ENCODE results near the gene CD55. TPM values are rescaled to one million over a fixed set of nuclear protein-coding genes. Genes with fewer than 3 reads are reported as not detected.

Gene CD55
- polyA plus RNA-seq, 1 donor from 2014 or later, result 1.4 TPM

DNA sequence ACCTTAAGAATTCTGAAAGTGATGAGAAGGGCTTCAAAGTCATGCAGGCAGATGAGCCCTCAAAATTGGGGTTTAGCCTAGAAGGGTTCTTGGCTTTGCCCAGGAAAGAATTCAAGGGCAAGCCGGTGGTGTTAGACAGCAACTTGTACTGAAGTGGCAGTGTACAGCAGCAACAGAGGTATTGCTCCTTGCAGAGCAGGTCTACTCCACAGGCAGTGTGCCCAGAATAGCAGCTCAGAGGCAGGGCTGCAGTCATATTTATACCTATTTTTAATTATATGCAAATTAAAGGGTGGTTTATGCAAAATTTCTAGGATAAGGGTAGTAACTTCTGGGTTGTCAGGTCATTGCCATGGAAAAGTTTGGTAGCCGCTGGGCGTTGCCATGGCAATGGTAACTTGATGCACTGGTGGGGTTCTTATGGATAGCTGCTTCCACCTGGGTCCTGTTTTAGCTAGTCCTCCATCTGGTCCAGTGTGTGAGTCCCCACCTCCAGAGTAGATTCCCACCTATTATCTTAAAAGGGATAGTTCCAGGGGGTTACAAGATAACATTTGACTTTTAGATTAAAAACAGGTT, 74.8 kb downstream of the CD55 start:
- H3K9ac ChIP-seq (ENCODE audit: low read length), result no peak overlapping the region
- H3K27ac ChIP-seq (ENCODE audit: low read length), result no peak overlapping the region
- no peaks in the 10 kb centered on the region for H3K79me2 ChIP-seq (replicated peaks; ENCODE audit: insufficient read depth, low read length)
- no peaks in the 10 kb centered on the region for H3K36me3 ChIP-seq (ENCODE audit: insufficient read depth, low read length)
- H3K27me3 ChIP-seq (ENCODE audit: insufficient read depth, low read depth, low read length), result no peaks in the 10 kb centered on the region
- H3K9me2 ChIP-seq (ENCODE audit: insufficient read depth, low read length), result no peaks in the 10 kb centered on the region
- H2AFZ ChIP-seq (ENCODE audit: low read depth, low read length), result no peak overlapping the region
- H3K4me2 ChIP-seq (ENCODE audit: low read length), result no peak overlapping the region
- TF ChIP-seq POLR2AphosphoS5 (IDR thresholded peaks at IDR 0.05) (no peak), TAF1 (IDR thresholded peaks at IDR 0.05; ENCODE audit: low read depth) (no peak)
- TF ChIP-seq, protein P1, sequence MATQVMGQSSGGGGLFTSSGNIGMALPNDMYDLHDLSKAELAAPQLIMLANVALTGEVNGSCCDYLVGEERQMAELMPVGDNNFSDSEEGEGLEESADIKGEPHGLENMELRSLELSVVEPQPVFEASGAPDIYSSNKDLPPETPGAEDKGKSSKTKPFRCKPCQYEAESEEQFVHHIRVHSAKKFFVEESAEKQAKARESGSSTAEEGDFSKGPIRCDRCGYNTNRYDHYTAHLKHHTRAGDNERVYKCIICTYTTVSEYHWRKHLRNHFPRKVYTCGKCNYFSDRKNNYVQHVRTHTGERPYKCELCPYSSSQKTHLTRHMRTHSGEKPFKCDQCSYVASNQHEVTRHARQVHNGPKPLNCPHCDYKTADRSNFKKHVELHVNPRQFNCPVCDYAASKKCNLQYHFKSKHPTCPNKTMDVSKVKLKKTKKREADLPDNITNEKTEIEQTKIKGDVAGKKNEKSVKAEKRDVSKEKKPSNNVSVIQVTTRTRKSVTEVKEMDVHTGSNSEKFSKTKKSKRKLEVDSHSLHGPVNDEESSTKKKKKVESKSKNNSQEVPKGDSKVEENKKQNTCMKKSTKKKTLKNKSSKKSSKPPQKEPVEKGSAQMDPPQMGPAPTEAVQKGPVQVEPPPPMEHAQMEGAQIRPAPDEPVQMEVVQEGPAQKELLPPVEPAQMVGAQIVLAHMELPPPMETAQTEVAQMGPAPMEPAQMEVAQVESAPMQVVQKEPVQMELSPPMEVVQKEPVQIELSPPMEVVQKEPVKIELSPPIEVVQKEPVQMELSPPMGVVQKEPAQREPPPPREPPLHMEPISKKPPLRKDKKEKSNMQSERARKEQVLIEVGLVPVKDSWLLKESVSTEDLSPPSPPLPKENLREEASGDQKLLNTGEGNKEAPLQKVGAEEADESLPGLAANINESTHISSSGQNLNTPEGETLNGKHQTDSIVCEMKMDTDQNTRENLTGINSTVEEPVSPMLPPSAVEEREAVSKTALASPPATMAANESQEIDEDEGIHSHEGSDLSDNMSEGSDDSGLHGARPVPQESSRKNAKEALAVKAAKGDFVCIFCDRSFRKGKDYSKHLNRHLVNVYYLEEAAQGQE (IDR thresholded peaks at IDR 0.05; ENCODE audit: borderline replicate concordance), result no peak
- TF ChIP-seq, protein P2, sequence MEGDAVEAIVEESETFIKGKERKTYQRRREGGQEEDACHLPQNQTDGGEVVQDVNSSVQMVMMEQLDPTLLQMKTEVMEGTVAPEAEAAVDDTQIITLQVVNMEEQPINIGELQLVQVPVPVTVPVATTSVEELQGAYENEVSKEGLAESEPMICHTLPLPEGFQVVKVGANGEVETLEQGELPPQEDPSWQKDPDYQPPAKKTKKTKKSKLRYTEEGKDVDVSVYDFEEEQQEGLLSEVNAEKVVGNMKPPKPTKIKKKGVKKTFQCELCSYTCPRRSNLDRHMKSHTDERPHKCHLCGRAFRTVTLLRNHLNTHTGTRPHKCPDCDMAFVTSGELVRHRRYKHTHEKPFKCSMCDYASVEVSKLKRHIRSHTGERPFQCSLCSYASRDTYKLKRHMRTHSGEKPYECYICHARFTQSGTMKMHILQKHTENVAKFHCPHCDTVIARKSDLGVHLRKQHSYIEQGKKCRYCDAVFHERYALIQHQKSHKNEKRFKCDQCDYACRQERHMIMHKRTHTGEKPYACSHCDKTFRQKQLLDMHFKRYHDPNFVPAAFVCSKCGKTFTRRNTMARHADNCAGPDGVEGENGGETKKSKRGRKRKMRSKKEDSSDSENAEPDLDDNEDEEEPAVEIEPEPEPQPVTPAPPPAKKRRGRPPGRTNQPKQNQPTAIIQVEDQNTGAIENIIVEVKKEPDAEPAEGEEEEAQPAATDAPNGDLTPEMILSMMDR (IDR thresholded peaks at IDR 0.05; ENCODE audit: poor library complexity, severe bottlenecking), result no peak
- no peaks in the 10 kb centered on the region for H3F3A ChIP-seq (ENCODE audit: insufficient read depth, low read length, poor library complexity, severe bottlenecking)
- H4K20me1 ChIP-seq (ENCODE audit: insufficient read depth), result no peaks in the 10 kb centered on the region
- no peak overlapping the region for H3K4me3 ChIP-seq (ENCODE audit: low read length)
- H3K9me3 ChIP-seq (ENCODE audit: low read length), result no peaks in the 10 kb centered on the region

DNA sequence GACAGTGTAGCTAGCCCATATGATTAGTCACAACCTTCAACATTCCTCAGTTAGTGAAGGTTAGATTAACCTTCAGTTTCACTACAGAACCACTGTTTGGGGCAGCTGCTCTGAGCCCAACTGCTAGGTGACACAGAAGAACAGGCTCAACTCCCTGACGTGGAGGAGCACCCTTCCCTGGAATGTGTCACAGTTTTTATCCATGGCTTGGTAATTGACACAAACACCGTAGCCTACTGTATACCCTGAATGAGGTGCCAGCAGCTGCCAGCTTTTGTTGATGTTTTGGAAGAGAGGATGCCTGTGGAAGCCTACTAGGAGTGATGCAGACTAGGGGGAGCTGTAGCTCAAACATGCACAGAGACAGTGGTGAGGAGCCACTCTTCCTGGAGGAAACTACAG, 76.0 kb downstream of the CD55 start:
- no peaks in the 10 kb centered on the region for H3K9me2 ChIP-seq (ENCODE audit: insufficient read depth, low read length)
- H3K9me3 ChIP-seq (ENCODE audit: low read length), result no peaks in the 10 kb centered on the region
- TF ChIP-seq POLR2AphosphoS5 (IDR thresholded peaks at IDR 0.05) (no peak), RAD21 (conservative IDR thresholded peaks at IDR 0.05) (no peak), SMC3 (conservative IDR thresholded peaks at IDR 0.05; ENCODE audit: poor library complexity) (no peak), EZH2 (IDR thresholded peaks at IDR 0.05; ENCODE audit: borderline replicate concordance, insufficient read depth, low read length, poor library complexity, severe bottlenecking) (no peak), EP300 (conservative IDR thresholded peaks at IDR 0.05; ENCODE audit: poor library complexity, severe bottlenecking) (no peak), TAF1 (IDR thresholded peaks at IDR 0.05; ENCODE audit: low read depth) (no peak), MXI1 (conservative IDR thresholded peaks at IDR 0.05; ENCODE audit: poor library complexity, severe bottlenecking) (no peak)
- TF ChIP-seq, protein P2 (IDR thresholded peaks at IDR 0.05; ENCODE audit: poor library complexity, severe bottlenecking), result no peak
- TF ChIP-seq, protein P1 (IDR thresholded peaks at IDR 0.05; ENCODE audit: borderline replicate concordance), result no peak
- no peaks in the 10 kb centered on the region for H3K79me2 ChIP-seq (replicated peaks; ENCODE audit: insufficient read depth, low read length)
- no peak overlapping the region for H3K4me2 ChIP-seq (ENCODE audit: low read length)
- H3K36me3 ChIP-seq (ENCODE audit: insufficient read depth, low read length), result no peaks in the 10 kb centered on the region
- H3K27ac ChIP-seq (ENCODE audit: low read length), result no peak overlapping the region
- no peak overlapping the region for H3K4me3 ChIP-seq (ENCODE audit: low read length)
- H2AFZ ChIP-seq (ENCODE audit: low read depth, low read length), result no peak overlapping the region
- no peak overlapping the region for H3K9ac ChIP-seq (ENCODE audit: low read length)
- H3F3A ChIP-seq (ENCODE audit: insufficient read depth, low read length, poor library complexity, severe bottlenecking), result no peaks in the 10 kb centered on the region
- H4K20me1 ChIP-seq (ENCODE audit: insufficient read depth), result no peaks in the 10 kb centered on the region
- no peaks in the 10 kb centered on the region for H3K27me3 ChIP-seq (ENCODE audit: insufficient read depth, low read depth, low read length)

Measured in neural cell (in vitro differentiated cells).